Activated CD8-positive, alpha-beta memory T cell treated with anti-CD3 and anti-CD28 coated beads for 24 hours (primary cell): ENCODE data around the gene MPZL1.

Experiments
- DNase-seq: peaks from one replicate; pipeline ENCODE4 v3.0.0-alpha.2; 2020

The MPZL1 gene

DNA sequence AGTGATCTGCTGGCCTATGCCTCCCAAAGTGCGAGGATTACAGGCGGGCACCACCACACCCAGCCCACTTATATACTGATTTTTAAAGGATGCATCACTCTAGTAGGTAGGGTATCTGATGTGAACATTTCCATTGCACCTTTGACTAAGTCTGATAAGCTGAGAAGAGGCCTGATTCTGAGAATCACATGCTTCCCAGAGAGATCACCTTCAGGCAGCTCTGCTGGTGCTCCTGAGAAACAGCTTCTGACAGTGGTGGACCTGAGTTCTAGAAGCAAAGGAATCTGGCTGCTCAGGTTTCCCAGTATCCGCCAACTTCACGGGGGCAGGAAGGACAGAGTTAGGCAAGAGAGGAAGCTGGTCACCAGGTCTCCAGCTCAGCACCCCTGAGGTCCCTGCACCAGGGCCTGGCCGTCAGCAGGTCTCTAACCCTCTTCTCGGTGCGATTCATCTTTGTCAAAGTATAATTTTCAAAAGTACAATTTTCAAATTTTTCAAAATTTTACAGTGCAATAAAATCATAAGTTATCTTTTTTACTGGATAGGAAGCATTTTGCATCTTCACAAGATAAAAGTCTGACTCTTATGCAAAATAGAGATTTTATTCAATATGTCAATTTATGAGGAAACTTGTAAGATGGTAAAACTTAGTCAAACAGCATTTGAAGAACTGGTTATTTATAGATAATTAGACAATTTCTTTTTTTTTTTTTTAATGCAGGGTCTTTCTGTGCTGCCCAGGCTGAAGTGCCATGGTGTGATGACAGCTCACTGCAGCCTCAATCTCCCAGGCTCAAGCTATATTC is 25.8 kb upstream of the MPZL1 start:
- no peak for DNase-seq

DNA sequence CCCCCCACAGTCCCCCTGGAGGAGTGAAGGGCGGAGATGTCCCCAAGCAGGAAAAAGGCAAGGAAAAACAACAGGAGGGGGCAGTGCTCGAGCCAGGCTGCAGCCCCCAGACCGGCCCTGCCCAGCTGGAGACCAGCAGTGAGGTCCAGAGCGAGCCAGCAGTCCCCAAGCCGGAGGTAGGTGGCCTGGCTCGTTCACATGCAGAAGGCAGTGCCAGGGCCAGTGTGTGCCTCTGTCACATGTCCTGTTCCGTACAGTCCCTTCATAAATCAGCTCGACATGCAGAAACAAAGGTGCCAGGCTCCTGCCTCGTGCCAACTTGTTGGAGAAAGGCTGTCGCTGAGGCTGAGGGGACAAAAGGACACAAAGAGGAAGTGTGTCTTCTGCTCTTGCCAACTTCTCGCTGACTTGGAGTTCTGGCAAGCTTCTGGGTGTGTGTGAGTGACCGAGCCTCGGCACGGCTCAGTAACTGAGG is 24.1 kb upstream of the MPZL1 start:
- no peak for DNase-seq

DNA sequence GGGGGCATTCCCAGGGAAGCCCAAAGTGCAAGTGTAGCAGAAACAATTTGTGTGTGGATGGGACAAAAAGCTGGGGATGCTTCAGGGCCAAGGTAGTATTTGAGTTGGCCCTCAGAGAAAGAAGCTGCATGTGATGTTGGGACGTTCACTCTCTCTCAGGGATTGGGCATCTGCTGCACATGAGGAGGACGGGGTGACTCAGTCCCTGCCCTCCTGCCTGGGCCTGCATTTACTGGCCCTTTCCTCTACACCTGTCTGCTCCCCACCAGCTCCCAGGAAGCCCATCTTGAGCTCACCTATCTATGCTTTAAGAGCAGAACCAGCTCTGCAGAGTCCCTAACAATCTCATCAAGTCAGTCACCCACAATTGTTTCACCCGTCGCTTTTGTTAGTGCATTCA is 23.5 kb upstream of the MPZL1 start:
- DNase-seq = no peak

DNA sequence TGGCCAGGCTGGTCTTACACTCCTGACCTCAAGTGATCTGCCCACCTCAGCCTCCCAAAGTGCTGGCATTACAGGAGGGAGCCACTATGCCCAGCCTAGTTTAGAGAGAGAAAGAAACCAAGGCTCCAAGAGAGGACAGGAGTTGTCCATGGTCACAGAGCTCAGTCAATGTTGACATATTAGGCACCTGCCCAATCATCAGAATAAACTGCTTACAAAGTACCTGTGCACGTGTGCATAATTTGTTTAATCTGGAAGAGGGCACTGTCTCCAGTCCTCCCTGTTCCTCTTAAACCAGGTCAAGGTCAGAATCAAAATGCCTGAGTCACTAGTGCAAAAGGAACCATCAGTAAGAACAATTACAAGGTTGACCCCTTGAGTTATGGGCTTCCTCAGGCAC is 20.3 kb upstream of the MPZL1 start:
- no peak for DNase-seq

GRCh38 chr1:167703557-167703956 is 18.2 kb upstream of the MPZL1 start:
- DNase-seq = no peak

DNA sequence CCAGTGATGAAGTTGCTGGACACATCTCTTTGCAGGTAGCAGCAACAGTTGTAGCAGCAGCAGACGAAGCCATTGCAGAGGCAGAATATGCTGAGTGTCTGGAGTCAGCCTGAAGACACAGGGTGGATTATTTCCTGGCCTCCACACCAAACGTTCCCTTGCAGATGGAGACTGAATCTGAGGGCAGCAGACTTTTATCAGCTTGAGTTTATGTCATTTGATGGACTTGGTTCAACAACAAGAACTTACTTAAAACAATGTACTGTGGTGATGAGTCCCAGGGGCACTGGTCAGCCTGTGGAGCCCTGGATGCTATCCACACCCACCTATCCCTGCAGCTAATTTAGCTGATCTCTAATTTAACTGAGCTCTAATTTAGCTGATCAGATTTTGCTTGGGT is 17.1 kb upstream of the MPZL1 start:
- DNase-seq = no peak

GRCh38 chr1:167705250-167705649 is 16.5 kb upstream of the MPZL1 start:
- DNase-seq = no peak

DNA sequence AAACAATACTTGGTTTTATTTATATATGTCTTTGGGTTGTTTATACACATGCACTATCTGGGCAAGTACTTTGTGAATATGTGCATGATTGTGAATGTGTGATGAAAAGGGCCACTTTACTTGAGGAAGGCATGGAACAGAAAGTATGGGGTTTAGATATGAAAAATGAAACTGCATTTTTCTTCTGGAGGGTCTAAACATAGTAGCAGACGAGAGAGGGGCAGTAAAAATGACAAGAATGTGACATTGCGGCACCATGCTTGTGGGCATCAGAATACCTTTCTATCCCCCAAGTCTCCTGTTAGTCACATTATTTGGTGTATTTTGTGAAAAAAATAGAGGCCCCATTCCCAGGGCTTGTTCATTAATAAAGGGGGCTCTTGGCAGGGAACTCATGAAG is 15.4 kb upstream of the MPZL1 start:
- no peak for DNase-seq

DNA sequence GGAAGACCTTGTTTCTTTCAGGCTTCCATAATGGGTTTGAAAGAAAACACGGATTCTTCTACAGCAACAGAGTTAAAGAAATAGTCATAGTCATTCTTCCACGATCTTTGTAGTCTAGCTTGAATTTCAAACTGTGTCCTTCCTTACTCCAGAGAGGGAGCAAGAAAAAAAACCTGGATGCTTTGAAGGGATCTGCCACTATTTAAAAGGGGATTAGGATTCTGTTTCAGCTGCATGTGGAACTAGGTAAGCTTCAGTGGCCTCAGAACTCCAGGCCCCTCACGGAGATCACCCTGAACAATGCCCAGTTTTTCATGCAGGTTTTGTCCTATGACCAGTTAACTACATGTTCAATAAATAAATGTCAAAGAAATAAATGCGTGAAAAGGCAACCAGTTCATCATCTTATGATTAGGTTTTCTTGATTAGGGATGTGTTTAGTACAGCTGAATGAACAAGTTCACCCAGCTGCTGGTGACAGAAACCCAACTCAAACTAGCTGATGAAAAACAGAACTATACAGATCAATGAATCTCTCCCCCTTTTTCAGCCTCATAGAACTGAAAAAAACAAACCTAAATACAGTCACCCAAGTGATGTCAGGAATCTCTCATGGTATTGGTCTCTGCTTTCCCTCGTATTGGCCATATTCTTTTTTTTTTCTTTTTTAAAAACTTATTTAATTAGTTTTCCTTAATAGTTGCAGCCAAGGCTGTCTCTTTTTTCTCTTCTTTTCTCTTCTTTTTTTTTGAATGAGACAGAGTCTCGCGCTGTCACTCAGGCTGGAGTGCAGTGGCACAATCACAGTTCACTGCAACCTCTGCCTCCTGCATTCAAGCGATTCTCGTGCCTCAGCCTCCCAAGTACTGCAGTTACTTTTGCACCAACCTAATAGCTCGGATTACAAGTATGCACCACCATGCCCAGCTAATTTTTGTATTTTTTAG is 14.6 kb upstream of the MPZL1 start:
- DNase-seq = no peak

DNA sequence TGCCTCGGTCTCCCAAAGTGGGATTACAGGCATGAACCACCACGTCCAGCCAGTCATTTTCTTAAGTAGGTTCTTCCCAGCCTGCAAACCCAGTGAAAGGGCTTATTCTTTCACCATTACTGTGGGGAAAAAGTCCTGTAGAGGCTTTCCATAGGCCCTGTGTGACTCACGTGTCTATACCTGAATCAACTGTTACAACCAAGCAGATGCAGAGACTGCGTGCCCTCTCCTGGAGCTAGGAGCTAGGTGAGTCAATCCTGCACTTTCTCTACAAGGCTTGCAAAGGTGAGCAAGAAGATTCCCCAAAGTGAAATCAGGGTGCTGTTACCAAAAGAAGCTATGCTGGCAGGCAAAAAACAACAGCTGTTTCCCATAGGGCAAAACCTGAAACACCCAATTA is 13.8 kb upstream of the MPZL1 start:
- no peak for DNase-seq

GRCh38 chr1:167708940-167709389 is 12.8 kb upstream of the MPZL1 start:
- no peak for DNase-seq

- no peak for DNase-seq
Observed at GRCh38 chr1:167710836-167711235, 10.9 kb upstream of the MPZL1 start.

- no peak for DNase-seq
Observed at GRCh38 chr1:167711797-167712196, 10.0 kb upstream of the MPZL1 start.

GRCh38 chr1:167713330-167714081 is 8.3 kb upstream of the MPZL1 start:
- DNase-seq = peak; percentile 79

DNA sequence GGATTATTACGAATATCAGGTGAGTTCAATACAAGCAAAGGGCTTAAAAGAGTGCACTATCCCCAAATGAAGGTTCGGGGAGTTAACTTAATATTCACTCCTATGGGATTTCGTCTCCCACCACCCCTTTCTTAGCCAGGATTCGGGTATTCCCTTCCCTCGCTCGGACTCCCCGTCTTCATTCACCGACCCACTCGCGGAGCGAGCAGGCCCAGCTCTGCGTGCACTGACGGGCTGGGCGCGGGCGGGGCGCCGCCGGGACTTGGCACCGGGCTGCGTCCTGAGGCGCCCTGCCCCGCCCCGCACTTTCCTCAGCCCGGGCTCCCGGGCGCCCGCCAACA is 7.7 kb upstream of the MPZL1 start:
- DNase-seq = no peak

DNA sequence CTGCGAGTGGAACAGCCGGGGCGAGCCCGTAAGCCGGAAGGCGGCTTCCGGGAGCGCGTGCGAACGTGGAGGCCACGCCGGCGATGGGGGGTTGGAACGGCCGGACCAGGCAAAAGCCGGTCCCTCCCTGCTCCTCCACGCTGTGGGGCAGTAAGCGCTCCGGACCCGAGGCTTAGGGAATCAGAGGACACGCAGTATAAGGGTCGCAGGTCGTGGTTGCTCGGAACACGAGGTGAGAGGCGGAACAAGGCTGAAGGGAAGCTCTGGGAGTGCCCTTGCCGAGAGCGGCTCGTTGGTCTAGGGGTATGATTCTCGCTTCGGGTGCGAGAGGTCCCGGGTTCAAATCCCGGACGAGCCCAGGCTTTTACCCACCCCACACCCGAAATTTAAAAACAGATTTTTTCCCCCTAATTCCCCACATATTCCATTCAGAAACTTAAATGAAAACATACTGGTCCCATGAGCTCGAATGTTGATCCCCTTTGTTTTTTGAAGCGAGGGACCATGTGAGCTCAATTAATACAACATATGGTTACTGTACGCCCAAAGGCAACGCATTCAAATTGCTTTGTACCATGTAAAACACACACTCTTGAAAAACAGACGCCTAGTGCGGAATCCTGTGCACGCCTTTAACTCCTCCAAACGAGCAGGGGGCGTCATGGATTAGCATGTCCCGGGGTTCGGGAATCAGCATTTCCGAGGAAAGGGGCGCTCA is 7.2 kb upstream of the MPZL1 start:
- DNase-seq = peak; percentile 99

- peak; percentile 98 for DNase-seq
Observed at GRCh38 chr1:167715157-167715999, 6.4 kb upstream of the MPZL1 start.

DNA sequence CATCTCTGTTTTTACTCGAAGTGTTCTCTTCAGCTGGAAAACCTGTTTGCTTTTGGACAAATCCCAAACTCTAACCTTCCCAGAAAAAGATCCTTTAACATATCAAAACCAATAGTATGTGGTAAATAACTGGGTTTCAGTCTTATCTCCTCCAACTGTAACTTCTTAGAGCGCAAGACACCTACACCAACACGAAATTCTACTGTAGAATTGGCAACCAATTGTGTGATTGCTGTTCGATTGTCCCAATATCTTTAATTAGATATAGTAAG is 5.8 kb upstream of the MPZL1 start:
- DNase-seq = no peak

GRCh38 chr1:167717351-167717750 is 4.4 kb upstream of the MPZL1 start:
- no peak for DNase-seq

DNA sequence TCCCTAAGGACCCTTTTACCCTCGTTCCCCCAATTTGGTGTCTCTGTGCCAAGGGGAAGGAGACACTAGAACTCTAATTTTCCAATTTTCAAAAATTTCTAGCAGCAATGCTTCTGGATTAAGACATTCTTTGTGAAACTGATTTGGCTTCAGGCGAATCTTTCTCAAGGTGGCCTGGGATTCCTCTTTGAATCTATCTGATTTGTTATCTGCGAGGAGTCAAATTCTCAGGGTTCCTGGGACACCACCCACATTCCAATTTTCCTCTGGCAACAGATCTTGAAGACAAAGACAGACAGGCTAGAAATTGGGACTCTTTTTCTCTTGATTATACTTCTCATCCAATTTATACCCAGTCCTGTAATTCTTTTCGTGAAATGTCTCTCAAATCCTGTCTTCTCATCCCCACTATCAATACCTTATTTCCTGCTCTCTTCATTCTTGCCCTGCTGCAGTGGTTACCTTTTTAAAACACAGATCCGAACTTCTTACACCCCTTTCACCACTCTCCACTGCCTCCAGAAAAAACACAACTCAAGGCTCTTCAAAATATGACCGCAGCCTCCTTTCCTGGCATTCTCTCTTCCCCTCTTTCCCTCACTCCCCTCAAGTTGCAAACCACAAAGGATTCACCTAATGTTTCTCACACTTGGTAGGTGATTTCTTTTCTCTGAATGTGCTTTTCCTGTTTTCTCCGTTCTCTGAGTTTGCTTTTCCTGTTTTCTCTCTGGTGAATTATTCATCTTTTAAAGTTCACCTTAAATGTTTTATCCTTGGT is 2.7 kb upstream of the MPZL1 start:
- no peak for DNase-seq
